Measurements from ENCODE around the gene CENPW.

- peak; percentile 87 for TF ChIP-seq POLR2AphosphoS5 (IDR thresholded peaks at IDR 0.05; ENCODE audit: borderline replicate concordance, low read depth, low read length)
- no peak for TF ChIP-seq EZH2 (IDR thresholded peaks at IDR 0.05)
Observed at GRCh38 chr6:126339796-126340609, at the start of gene CENPW.
